ENCODE data around the gene SP4. TPM values are rescaled to one million over a fixed set of nuclear protein-coding genes. Genes with fewer than 3 reads are reported as not detected.

SP4 gene
- total RNA-seq, 5 donors from 2014 or later (not counting 1 experiment from before 2014, with no cell fraction given) = 29.8 to 48.2 (median 35.4) TPM

DNA sequence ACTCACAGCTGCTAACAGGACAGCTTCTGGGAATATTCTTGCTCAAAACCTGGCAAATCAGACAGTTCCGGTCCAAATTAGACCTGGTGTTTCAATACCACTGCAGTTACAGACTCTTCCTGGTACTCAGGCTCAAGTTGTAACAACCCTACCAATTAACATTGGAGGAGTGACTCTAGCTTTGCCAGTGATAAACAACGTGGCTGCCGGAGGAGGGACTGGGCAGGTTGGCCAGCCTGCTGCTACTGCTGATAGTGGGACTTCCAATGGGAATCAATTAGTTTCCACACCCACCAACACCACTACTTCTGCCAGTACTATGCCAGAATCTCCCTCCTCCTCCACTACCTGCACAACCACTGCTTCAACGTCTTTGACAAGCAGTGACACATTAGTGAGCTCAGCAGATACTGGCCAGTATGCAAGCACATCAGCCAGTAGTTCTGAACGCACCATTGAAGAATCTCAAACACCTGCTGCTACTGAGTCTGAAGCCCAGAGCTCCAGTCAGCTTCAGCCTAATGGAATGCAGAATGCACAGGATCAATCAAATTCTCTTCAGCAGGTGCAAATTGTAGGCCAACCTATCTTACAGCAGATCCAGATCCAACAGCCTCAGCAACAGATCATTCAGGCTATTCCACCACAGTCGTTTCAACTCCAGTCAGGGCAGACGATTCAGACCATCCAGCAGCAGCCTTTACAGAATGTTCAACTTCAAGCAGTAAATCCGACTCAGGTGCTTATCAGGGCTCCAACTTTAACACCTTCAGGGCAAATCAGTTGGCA is 2.1 kb downstream of the SP4 start:
- peak overlapping the region; percentile 68 to 97 for H3K27ac Mint-ChIP-seq
- no peaks in the 10 kb centered on the region for H3K27me3 ChIP-seq (replicated peaks in 1 of 2; ENCODE audit: control insufficient read depth in 2 of 2, extremely low read depth in 1 of 2, insufficient read depth in 2 of 2, low read length in 1 of 2)
- no peaks in the 10 kb centered on the region for H3K27me3 Mint-ChIP-seq
- no peak overlapping the region for H3K4me3 ChIP-seq (ENCODE audit: control insufficient read depth in 1 of 2, extremely low read depth in 1 of 2, low read length in 1 of 2)
- ATAC-seq (replicated peaks in 1 of 4) (no peak), DNase-seq (peak in 2 of 35 experiments; percentile 1 to 8)
- ChIA-PET POLR2A (interaction anchor here (0.5 to 1.0 kb wide), 4 partner anchors 10 to 158 kb away, joined by 3 to 8 read pairs (median 4); no protein-coding TSS in a partner anchor), CTCF (interaction anchor here in 1 of 2 donors (0.6 to 1.0 kb wide), 2 partner anchors 67 to 168 kb away, joined by 3 read pairs; no protein-coding TSS in a partner anchor)
- no peaks in the 10 kb centered on the region for H3K9me3 ChIP-seq
- peaks cover 71 to 76% (median 75%) of the 10 kb centered on the region in 3 donors for H3K4me1 Mint-ChIP-seq
- H3K9me3 Mint-ChIP-seq = no peaks in the 10 kb centered on the region
- 67% methylated on average over 7 of the region's 8 CpGs for WGBS (ENCODE audit: insufficient coverage)
- H3K4me1 ChIP-seq (ENCODE audit: control insufficient read depth in 1 of 2, extremely low read depth in 1 of 2, insufficient read depth in 2 of 2, low read length in 2 of 2) = peaks cover 41 to 58% of the 10 kb centered on the region in 2 experiments
- H3K27ac ChIP-seq (ENCODE audit: low read length) = no peak overlapping the region
- H3K4me3 Mint-ChIP-seq = peak overlapping the region; percentile 97 to 100 (median 99)
- peaks cover 4 to 12% of the 10 kb centered on the region in 2 donors for H3K36me3 ChIP-seq (ENCODE audit: control insufficient read depth in 2 of 2, extremely low read depth in 1 of 2, insufficient read depth in 1 of 2, low read length in 1 of 2)
- H3K36me3 Mint-ChIP-seq = peaks cover 29% of the 10 kb centered on the region

- ATAC-seq (replicated peaks in 1 of 4) (no peak), DNase-seq (no peak)
- Mint-ChIP-seq H3K4me3 (peak overlapping the region; percentile 97 to 100 (median 99)), H3K27ac (peak overlapping the region in 1 of 2 donors; percentile 28), H3K27me3 (no peaks in the 10 kb centered on the region), H3K36me3 (peaks cover 31% of the 10 kb centered on the region), H3K4me1 (peaks cover 74 to 79% (median 79%) of the 10 kb centered on the region in 3 donors), H3K9me3 (no peaks in the 10 kb centered on the region)
- 11% methylated on average over 2 of the region's 3 CpGs for WGBS (ENCODE audit: insufficient coverage)
- ChIA-PET CTCF (interaction anchor here in 1 of 2 donors (1.0 kb wide), 1 partner anchor 168 kb away, joined by 3 read pairs; no protein-coding TSS in a partner anchor), POLR2A (interaction anchor here in 1 of 2 donors (1.0 kb wide), 1 partner anchor 9 kb away, joined by 8 read pairs; no protein-coding TSS in a partner anchor)
- no peaks in the 10 kb centered on the region for H3K27me3 ChIP-seq (replicated peaks in 1 of 2; ENCODE audit: control insufficient read depth in 2 of 2, extremely low read depth in 1 of 2, insufficient read depth in 2 of 2, low read length in 1 of 2)
- peaks cover 4 to 12% of the 10 kb centered on the region in 2 donors for H3K36me3 ChIP-seq (ENCODE audit: control insufficient read depth in 2 of 2, extremely low read depth in 1 of 2, insufficient read depth in 1 of 2, low read length in 1 of 2)
- H3K4me1 ChIP-seq (ENCODE audit: control insufficient read depth in 1 of 2, extremely low read depth in 1 of 2, insufficient read depth in 2 of 2, low read length in 2 of 2) = peaks cover 41 to 59% of the 10 kb centered on the region in 2 experiments
- no peaks in the 10 kb centered on the region for H3K9me3 ChIP-seq
- no peak overlapping the region for H3K27ac ChIP-seq (ENCODE audit: low read length)
- H3K4me3 ChIP-seq (ENCODE audit: control insufficient read depth in 1 of 2, extremely low read depth in 1 of 2, low read length in 1 of 2) = peak overlapping the region; percentile 16 to 38
Observed at GRCh38 chr7:21430575-21430954, 2.7 kb downstream of the SP4 start.

GRCh38 chr7:21443149-21443841 is 15.4 kb downstream of the SP4 start:
- Mint-ChIP-seq H3K4me1 (peaks cover 70 to 89% (median 84%) of the 10 kb centered on the region in 3 donors), H3K36me3 (peaks cover 68% of the 10 kb centered on the region), H3K9me3 (no peaks in the 10 kb centered on the region), H3K27me3 (no peaks in the 10 kb centered on the region), H3K4me3 (no peak overlapping the region), H3K27ac (no peak overlapping the region)
- Histone ChIP-seq H3K4me3 (ENCODE audit: control insufficient read depth in 1 of 2, extremely low read depth in 1 of 2, low read length in 1 of 2) (no peak overlapping the region), H3K4me1 (ENCODE audit: control insufficient read depth in 1 of 2, extremely low read depth in 1 of 2, insufficient read depth in 2 of 2, low read length in 2 of 2) (no peaks in the 10 kb centered on the region), H3K27ac (ENCODE audit: low read length) (no peak overlapping the region), H3K9me3 (no peaks in the 10 kb centered on the region), H3K27me3 (replicated peaks in 1 of 2; ENCODE audit: control insufficient read depth in 2 of 2, extremely low read depth in 1 of 2, insufficient read depth in 2 of 2, low read length in 1 of 2) (no peaks in the 10 kb centered on the region), H3K36me3 (ENCODE audit: control insufficient read depth in 2 of 2, extremely low read depth in 1 of 2, insufficient read depth in 1 of 2, low read length in 1 of 2) (peaks cover 0 to 22% of the 10 kb centered on the region in 2 donors)
- CTCF ChIA-PET = no interaction called here
- DNase-seq (no peak), ATAC-seq (replicated peaks in 1 of 4) (no peak)
- POLR2A ChIA-PET = no interaction called here
- 95% methylated on average over 4 of the region's 7 CpGs for WGBS (ENCODE audit: insufficient coverage)

DNA sequence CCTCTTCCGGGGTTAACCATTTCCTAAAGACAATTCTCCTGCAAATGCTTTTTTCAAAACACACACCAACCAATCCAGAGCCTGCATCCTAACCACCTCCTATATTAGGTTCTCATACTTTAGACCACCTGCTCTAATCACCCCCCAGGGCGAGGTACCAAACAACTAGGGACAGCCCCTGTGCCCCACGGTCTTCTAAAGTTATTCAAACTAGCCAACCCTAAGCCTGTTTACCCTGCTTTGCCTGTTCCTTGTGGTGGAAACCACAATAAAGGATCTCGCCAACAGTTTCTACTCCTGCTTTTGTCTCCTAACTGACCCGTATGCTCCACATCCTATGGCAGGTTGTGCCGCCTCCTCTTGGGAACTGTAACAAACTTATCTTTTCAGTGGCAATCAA is 21.1 kb downstream of the SP4 start:
- Histone ChIP-seq H3K9me3 (peaks cover 6% of the 10 kb centered on the region), H3K36me3 (ENCODE audit: control insufficient read depth in 2 of 2, extremely low read depth in 1 of 2, insufficient read depth in 1 of 2, low read length in 1 of 2) (peaks cover 0 to 19% of the 10 kb centered on the region in 2 donors), H3K4me1 (ENCODE audit: control insufficient read depth in 1 of 2, extremely low read depth in 1 of 2, insufficient read depth in 2 of 2, low read length in 2 of 2) (no peaks in the 10 kb centered on the region), H3K27ac (ENCODE audit: low read length) (no peak overlapping the region), H3K27me3 (replicated peaks in 1 of 2; ENCODE audit: control insufficient read depth in 2 of 2, extremely low read depth in 1 of 2, insufficient read depth in 2 of 2, low read length in 1 of 2) (no peaks in the 10 kb centered on the region), H3K4me3 (ENCODE audit: control insufficient read depth in 1 of 2, extremely low read depth in 1 of 2, low read length in 1 of 2) (no peak overlapping the region)
- ChIA-PET POLR2A (interaction anchor here in 1 of 2 donors (1.0 kb wide), 1 partner anchor 22 kb away, joined by 3 read pairs; no protein-coding TSS in a partner anchor), CTCF (interaction anchor here in 1 of 2 donors (0.6 kb wide), 1 partner anchor 862 kb away, joined by 3 read pairs; no protein-coding TSS in a partner anchor)
- peaks cover 0 to 5% (median 3%) of the 10 kb centered on the region in 3 donors for H3K9me3 Mint-ChIP-seq
- no peak for DNase-seq
- H3K4me3 Mint-ChIP-seq = no peak overlapping the region
- peaks cover 55 to 67% (median 65%) of the 10 kb centered on the region in 3 donors for H3K4me1 Mint-ChIP-seq
- H3K27me3 Mint-ChIP-seq = no peaks in the 10 kb centered on the region
- 81% methylated on average over 3 of the region's 6 CpGs for WGBS (ENCODE audit: insufficient coverage)
- H3K36me3 Mint-ChIP-seq = peaks cover 66% of the 10 kb centered on the region
- H3K27ac Mint-ChIP-seq = no peak overlapping the region
- ATAC-seq (replicated peaks in 1 of 4) = no peak

GRCh38 chr7:21450076-21450475 is 22.2 kb downstream of the SP4 start:
- peaks cover 0 to 13% (median 4%) of the 10 kb centered on the region in 3 donors for H3K9me3 Mint-ChIP-seq
- Histone ChIP-seq H3K36me3 (ENCODE audit: control insufficient read depth in 2 of 2, extremely low read depth in 1 of 2, insufficient read depth in 1 of 2, low read length in 1 of 2) (peaks cover 1 to 20% of the 10 kb centered on the region in 2 donors), H3K27ac (ENCODE audit: low read length) (no peak overlapping the region), H3K4me1 (ENCODE audit: control insufficient read depth in 1 of 2, extremely low read depth in 1 of 2, insufficient read depth in 2 of 2, low read length in 2 of 2) (no peaks in the 10 kb centered on the region), H3K4me3 (ENCODE audit: control insufficient read depth in 1 of 2, extremely low read depth in 1 of 2, low read length in 1 of 2) (no peak overlapping the region), H3K9me3 (peaks cover 8% of the 10 kb centered on the region), H3K27me3 (replicated peaks in 1 of 2; ENCODE audit: control insufficient read depth in 2 of 2, extremely low read depth in 1 of 2, insufficient read depth in 2 of 2, low read length in 1 of 2) (no peaks in the 10 kb centered on the region)
- peaks cover 68% of the 10 kb centered on the region for H3K36me3 Mint-ChIP-seq
- no peak overlapping the region for H3K4me3 Mint-ChIP-seq
- no peak overlapping the region for H3K27ac Mint-ChIP-seq
- CTCF ChIA-PET = interaction anchor here in 1 of 2 donors (0.6 kb wide), 1 partner anchor 17 kb away, joined by 3 read pairs; no protein-coding TSS in a partner anchor
- POLR2A ChIA-PET = interaction anchor here in 1 of 2 donors (1.0 kb wide), 1 partner anchor 23 kb away, joined by 3 read pairs; no protein-coding TSS in a partner anchor
- no peak for ATAC-seq (replicated peaks in 1 of 4)
- DNase-seq = no peak
- peaks cover 46 to 59% (median 56%) of the 10 kb centered on the region in 3 donors for H3K4me1 Mint-ChIP-seq
- no peaks in the 10 kb centered on the region for H3K27me3 Mint-ChIP-seq

GRCh38 chr7:21450941-21451340 is 23.1 kb downstream of the SP4 start:
- Histone ChIP-seq H3K4me1 (ENCODE audit: control insufficient read depth in 1 of 2, extremely low read depth in 1 of 2, insufficient read depth in 2 of 2, low read length in 2 of 2) (no peaks in the 10 kb centered on the region), H3K9me3 (peaks cover 8% of the 10 kb centered on the region), H3K36me3 (ENCODE audit: control insufficient read depth in 2 of 2, extremely low read depth in 1 of 2, insufficient read depth in 1 of 2, low read length in 1 of 2) (peaks cover 6 to 18% of the 10 kb centered on the region in 2 donors), H3K27ac (ENCODE audit: low read length) (no peak overlapping the region), H3K4me3 (ENCODE audit: control insufficient read depth in 1 of 2, extremely low read depth in 1 of 2, low read length in 1 of 2) (no peak overlapping the region), H3K27me3 (replicated peaks in 1 of 2; ENCODE audit: control insufficient read depth in 2 of 2, extremely low read depth in 1 of 2, insufficient read depth in 2 of 2, low read length in 1 of 2) (no peaks in the 10 kb centered on the region)
- 73% methylated on average over 3 of the region's 5 CpGs for WGBS (ENCODE audit: insufficient coverage)
- Mint-ChIP-seq H3K4me3 (no peak overlapping the region), H3K27ac (no peak overlapping the region), H3K27me3 (no peaks in the 10 kb centered on the region), H3K9me3 (peaks cover 0 to 13% (median 4%) of the 10 kb centered on the region in 3 donors), H3K36me3 (peaks cover 70% of the 10 kb centered on the region), H3K4me1 (peaks cover 43 to 55% (median 55%) of the 10 kb centered on the region in 3 donors)
- POLR2A ChIA-PET = no interaction called here
- CTCF ChIA-PET = no interaction called here
- DNase-seq (no peak), ATAC-seq (replicated peaks in 1 of 4) (no peak)
